GM19240 (cell line): Measurements from ENCODE around the gene PTPRN2.
"Not testable (repeated sequence)": the region's sequence is repeated elsewhere in the genome, so short reads cannot be mapped to it uniquely, and the experiment has no call there.

Source experiments
- DNase-seq: peaks from one replicate; pipeline ENCODE4 v3.0.0; 2011; ENCODE audit warnings: low spot score; ENCODE audit not compliant: insufficient read length

PTPRN2 gene

DNA sequence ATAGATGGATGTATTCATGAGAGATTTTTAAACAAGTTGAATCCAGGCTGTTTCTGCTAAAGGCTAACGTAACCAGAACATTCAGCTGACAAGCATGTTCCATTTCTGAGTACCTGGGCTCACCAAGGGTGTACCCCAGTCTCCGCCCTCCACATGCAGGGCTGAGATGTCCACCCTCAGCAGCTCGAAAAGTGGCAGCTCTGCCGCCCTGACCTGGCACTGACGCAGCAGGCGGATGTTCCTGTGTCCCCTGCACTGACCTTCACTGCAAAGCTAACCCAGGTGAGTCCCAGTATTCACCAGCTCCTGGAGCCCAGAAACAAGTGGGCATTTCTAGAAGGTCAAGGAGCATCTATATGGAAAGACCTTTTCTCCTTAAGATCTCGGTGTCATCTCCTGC is 437.4 kb downstream of the PTPRN2 start:
- no peak for DNase-seq

DNA sequence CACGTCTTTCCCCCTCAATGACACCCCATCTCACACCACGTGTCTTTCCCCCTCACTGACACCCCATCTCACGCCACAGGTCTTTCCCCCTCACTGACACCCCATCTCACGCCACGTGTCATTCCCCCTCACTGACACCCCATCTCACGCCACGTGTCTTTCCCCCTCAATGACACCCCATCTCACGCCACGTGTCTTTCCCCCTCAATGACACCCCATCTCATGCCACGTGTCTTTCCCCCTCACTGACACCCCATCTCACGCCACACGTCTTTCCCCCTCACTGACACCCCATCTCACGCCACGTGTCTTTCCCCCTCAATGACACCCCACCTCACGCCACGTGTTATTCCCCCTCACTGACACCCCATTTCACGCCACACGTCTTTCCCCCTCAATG is 440.2 kb downstream of the PTPRN2 start:
- DNase-seq: not testable (repeated sequence)

DNA sequence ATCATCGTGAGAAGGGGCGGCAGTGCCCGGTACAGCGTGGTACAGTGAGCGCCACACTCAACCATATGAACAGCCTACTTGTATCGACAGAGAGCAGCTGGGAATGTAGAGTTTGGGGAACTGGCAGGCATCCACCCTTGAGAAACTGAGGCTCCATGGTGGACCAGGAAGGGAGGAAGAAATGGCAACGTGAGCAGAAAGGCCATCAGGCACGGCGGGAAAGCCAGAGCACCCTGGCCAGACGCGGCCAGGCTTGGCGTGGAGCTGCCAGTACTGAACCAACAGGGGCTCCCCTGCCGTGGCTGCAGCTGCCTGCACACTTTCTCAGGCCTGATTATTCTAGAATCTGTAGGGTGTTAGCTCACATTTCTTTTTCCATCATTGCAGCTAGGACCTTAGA is 442.3 kb downstream of the PTPRN2 start:
- DNase-seq: no peak

DNA sequence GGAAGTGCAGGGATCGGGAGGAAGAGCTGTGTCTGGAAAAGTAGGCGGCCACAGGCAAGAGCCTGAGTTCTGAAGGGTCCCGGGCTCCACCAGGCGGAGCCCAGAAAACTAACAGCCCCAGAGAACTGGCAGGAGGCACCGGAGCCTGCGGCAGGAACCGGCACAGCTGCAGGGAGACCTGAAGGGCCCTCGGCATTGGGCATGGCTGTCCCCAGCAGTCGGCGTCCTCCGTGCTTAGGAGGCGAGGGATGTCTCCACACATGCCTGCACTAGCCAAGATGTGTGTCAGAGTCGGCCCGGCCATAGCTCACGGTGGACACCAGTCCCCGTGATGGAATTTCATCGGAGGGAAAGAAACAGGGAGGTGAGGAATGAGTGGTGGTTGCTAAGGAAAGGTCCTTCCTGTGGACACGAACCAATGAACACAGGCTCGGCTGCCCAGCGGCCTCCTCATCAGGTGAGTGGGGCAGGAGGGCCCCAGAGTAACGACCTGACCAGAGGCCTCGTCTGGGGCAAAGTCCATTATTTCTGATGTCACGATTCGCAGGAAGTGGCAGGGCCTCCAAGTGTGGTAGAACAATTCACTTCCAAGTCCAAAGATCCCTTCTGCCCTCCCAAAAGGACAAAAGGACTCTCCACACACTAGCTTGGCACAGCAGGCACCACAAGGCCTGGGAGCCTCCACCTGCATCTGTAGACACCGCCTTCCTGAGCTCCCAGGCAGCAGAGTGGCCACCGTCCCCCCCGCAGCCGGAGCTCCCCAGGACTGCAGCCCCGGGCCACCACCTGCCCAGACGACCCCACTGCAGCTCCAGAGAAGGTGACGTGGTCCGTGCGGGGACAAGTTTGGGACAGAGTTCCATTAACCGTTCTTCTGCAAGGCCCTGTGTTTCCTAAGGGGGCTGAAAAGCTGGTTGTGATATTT is 444.2 kb downstream of the PTPRN2 start:
- no peak for DNase-seq

DNA sequence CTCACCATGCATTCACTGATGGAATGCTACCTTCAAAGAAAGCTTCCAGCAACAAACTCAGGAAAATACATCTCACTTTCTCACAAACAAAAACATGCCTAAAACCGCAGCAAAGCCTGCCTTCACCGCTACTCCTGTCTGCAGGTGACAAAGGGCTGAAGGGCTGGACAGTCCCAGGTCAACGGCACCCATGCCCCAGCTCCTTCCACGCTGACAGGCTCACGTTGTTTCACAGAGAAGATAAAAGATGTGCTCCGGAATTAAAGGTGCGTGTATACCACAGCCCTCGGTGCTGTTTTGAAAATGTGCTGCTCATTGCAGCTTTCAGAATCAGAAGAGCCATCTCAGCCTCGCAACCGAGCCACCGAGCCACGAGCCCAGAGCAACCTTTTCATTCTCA is 445.0 kb downstream of the PTPRN2 start:
- no peak for DNase-seq

DNA sequence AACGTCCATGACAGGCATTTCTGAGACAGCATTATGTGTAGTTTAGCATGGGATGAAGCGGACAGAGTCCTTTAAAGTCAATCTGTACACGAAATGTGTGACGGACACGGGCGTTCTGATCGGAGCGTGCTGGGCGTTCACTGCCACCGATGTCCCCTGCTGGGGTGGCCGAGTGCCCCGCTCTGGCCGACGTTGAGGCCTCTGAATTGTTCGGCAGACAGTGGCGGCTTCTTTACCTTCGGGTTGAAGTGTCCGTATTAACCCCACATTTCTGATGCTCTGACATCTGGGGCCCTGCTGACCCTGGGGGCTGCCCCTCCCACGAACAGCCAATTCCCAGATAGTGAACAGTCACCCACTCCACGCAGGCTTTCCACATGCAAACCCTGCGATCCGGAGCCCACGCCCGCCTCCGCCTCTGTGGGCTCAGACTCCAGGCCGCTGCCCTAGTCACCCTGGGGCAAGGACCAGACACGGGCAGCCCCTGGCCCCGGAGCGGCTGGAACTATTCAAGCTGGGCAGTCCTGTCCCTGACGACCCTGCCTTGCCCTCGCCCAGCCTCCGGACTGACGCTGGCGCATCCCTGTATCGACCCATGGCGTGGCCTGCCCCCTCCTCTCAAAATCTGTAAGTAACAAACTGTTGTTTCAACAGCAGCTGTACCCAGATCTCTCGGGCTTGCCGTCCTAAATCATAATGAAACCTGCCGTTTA is 445.7 kb downstream of the PTPRN2 start:
- DNase-seq: no peak

DNA sequence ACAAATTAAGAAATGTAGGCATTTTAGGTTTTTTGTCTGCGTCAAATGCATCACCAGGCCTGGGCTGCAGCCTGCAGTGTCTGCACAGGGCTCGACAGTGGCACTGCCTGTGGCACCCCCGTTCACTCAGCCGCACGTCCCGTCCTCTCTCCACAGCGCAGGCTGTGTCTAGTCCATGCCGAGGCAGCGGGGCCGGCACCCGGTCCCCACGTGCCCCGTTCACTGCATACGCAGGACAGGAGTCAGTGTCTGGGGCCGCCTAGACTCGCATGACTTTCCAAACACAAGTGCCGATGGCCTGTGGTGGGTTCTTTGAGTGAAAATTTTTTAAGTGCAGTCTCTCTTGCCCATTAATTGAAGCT is 446.4 kb downstream of the PTPRN2 start:
- DNase-seq: no peak

DNA sequence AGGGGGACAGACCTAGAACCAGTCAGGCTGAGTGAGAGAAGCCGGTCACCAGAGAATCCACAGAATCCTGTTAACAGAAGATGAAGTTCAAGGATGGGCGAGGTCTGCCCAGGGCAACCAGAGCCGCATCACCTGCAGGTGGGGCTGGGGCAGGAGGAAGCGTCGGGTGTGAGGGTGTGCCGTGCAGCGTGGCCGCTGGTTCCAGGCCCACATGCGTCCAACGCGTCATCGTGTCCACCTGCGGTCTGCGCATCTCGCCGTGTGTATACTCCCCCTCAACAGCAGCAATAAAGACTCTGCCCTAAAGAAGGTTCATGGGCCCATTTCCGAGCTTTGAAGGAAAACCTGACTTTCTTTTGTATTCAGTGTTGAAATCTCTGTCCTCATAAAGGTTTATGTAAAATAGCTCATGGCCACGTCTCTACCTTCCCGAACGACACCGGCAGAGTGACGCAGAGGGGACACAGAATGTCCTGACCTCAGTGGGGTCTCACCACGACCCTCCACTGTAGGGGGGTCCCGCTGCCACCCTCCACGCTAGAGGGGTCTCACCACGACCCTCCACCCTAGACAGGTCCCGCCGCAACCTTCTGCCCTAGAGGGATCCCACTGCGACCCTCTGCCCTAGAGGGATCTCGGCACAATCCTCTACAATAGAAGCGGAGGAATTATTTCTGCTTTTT is 446.9 kb downstream of the PTPRN2 start:
- no peak for DNase-seq

DNA sequence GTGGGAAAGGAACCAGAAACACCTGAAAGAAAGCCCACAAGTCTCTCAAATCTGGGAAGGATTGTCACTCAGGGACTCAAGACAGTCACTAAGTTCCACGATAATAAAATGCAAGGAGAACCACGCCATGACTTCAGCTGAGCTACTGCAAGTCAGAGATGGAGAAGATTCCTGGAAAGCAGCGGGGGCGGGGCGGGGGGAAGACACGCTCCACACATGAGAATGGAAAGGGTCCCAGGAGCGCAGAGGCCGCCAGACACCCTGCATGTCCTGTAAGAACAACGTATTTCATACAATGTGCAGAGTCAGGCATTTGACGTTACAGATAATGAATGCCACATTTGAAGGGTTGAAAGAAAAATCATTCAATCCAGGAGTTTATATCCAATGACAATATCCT is 448.1 kb downstream of the PTPRN2 start:
- no peak for DNase-seq

DNA sequence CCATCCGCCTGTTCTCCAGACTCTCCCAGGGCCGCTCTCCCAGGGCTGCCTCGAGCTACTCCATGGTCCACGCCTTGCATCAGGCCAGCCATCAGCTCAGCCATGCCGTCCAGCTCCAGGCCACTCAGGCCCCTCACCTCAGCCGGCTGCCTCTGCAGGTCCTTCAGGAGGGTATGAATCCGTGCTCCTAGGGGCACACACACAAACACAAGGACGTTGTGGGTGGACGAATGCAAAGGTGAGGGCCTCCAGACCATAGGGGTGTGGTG is 449.4 kb downstream of the PTPRN2 start:
- no peak for DNase-seq

DNA sequence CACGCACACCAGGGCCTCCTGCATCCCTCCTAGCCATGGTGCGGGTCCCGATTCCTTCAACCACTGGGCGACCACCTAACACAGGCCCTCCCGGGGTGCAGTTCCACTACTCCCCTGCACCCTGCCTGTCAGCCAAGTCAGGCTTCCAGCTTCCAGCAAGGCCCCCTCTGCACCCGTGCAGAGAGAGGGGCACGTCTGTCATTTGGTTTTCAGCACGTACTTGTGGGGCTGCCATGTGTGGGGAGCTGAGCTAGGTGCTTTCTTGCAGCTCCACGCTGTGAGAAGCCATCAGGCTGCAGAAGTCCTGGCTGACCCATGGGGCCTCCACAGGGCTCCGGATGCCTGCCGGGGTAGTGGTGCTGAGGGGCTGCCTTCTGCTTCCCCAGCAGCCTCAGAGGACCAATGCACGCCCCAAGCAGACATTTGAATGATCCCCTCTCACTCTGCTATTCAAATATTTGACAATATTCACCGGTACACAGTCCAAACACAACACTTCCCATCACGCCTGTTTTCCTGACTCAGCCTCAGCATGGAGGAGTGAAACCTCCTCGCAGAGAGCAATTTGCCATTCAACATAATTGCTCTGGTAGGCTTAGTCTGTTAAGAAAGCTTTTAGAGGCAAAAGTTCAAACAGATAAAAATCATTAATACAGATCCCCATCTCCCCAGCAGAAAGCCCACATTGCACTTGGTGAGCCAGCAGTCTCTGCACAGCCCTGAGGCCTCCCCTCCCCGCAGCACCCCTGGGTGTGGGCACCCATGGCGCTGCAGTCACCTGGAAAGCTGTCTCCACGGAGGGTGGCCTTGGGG is 449.9 kb downstream of the PTPRN2 start:
- no peak for DNase-seq

DNA sequence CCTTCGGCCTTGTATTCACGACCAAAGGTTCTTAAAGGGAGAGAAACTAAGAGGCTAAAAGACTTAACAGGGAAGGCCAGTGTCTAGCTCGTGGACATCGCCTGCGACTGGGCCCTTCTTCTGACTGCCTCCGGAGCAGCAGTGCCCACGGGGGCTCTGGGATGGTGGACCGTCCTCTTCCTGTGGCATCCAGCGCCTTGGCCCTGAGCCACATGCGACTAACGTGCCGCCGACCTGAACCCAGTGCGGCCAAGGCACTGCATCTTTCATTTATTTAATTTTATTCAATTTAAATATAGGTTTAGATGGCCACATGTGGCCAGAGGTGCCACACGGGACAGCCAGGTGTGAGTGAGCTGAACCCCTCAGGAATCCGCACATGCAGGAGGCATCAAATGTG is 451.7 kb downstream of the PTPRN2 start:
- no peak for DNase-seq

DNA sequence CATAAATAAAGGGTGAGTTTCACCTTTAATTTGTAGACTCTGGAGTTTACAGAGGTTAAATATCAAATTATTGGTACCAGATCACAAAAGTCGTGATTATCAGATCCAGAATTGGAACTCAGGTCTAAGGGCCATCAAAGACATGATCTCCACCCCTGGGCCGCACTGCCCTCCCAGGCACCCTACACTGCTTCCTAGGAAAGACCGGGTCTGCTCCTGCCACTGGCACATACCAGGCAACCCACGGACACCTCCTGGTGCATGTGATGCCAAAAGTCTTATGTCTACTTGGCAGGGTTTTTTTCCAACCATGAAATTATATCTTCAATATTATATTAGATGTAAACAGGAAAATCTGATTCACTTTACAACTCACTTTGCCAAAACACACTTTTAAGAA is 452.8 kb downstream of the PTPRN2 start:
- no peak for DNase-seq

DNA sequence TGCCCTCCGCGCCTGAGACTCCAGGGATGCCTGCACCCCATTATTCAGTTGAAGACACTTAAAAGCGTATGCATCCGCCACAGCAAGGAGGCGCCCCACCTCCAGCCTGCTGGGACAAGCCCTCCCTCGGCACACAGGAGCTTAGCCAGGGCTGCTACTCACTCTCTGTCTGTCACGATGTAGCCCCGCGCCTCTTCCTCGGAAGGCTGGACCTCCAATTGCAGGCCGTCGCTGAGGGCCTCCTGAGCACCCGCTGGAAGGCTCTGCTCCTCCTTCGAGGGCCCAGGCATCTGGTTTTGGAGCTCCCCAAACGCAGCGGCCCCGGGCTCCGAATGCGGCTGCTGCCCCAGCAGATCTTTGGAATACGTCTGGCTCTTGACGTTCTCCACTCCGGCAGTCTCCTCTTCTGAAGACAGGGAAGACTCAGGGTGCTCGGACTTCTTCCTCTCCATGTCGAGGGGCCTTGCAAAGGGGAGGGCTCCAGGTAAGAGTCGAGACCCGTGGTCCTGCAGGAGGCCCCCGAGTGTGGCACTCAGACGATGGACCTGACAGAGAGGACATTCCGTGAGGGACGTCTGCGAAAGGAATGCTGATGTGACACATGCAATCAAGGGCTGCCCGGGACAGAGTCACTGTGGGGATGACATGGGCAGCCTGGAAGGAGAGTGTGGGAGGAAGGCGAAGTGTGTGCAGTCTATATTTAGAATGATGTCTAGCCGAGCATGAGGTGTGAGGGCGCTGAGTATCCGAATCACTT is 453.9 kb downstream of the PTPRN2 start:
- DNase-seq: no peak

DNA sequence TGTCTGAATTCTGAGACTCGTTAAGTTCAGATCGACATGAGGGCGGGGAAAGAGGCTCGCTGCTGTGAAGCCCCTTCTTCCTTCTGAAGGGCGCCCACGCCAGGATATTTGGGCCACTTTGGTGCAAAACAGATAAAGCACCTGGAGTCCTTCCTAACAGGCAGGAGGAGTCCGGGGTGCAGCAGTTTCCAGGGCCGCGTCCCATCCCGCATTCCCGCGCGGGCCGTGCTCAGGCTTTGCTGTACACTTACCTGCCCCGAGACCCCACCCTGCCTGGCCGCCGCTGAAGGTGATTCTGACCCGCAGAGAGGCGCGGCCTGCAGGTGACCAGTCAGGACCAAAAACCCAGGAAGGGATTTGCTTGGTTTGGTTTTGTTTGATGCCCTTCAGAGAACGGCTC is 454.6 kb downstream of the PTPRN2 start:
- DNase-seq: no peak

DNA sequence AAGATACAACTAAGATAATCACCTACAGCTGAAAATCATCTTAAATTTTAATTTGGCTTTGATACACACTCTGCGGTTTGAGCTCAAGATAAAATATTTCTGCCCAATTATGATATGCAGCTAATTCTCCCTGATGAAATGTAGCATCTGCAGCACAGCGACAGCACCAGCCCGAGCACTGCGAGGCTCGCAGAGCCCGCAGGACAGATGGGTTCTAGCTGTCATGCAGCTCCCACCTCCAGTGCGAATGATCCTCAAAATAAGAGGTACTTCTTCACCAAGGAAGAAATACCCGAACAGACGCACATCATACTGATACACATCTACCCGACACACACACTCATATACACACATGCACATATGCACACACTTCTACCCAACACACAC is 457.6 kb downstream of the PTPRN2 start:
- no peak for DNase-seq

DNA sequence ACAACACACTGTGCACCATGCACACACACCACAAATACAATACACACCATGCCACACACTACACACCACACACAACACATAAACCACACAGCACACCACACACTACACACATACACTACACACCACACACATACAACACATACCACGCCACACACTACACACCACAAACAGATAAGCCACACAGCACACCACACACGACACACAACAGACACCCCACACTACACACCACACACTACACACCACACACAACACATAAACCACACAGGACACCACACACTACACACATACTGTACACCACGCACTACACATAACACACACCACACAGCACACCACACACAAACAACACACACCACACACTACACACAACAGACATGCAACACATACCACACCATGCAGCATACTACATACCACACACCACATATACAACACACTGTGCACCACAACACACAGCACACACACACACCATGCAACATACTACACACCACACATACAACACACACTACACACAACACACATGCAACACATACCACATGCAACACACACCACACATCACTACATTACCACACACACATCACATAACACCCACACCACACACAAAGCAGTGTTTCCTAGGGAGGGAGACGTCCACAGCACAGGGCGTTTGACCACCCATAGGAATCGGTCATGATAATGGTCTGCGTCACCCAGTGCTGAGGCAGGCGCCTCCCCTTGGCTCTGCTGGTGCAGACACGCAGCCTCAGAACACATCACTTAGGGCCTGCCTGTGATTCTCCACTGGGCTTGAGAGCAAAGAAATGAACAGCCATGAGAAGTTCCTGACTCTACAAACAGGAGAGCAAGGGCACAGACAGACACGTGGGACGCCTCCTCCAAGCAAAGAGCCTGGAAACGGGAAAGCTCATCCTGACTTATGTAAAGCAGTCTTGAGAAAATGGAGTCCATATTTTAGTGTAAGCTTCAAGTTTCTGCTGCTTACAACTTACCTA is 458.3 kb downstream of the PTPRN2 start:
- DNase-seq: no peak

DNA sequence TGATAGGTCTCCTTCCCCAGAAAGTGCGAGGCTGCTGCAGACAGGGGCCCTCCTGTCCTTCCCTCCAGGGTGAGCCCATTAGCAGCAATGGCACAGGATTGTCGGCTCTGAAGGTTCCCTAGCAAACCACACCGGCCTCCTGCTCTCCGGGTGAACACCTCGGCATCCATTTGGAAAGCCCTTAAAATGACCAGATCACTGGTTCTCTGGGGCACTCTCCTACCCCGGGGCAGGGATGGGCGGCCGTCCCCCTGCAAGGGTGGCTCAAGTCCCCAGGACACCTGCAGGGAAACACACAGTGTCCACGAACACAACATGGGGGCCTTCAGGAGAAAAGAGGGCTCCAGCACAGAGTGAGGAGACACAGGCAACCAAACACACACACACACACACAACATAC is 459.1 kb downstream of the PTPRN2 start:
- no peak for DNase-seq

DNA sequence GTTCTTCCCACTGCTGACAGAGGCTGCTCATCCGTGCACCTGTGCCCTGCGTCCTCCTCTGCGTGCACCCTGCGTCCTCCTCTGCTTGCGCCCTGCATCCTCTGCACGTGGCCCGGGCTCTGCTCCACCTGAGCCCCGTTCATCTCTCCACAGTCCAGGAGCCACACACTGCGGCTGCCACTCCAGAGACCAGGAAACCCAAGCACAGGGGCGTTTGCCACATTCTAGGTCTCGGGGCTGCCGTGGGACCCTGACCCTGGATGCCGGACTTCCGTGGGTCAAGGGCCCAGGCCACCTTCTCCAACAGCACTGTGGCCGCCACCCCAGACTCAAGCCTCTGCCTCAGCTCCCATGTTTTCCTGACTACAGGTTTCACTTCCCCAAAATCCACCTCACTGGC is 460.4 kb downstream of the PTPRN2 start:
- DNase-seq: no peak

DNA sequence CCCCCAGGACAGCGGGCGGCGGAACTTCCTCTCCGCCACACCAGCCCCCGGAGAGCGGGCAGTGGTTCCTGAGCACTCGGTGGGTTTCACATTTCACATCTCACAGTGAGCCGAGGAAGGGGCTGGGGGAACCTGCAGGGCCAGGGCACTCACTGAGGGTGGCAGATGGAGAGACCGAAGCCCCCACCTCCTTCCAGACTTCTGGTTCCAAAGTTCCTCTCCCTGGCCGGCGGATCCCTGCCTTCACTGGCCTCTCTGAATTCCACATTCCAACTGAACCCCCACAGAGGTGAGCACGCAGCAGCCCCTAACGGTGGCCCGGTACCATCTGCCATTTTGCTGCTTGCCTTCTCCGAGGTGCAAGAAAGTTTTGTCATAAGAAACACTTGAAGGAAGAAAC is 461.0 kb downstream of the PTPRN2 start:
- no peak for DNase-seq
